K562 (cell line): Measurements from ENCODE around the gene IZUMO4.

Experiments used
- BDP1 ChIP-seq: IDR thresholded peaks from 3 replicates; pipeline ENCODE4 v1.6.1; 2011; ENCODE audit not compliant: insufficient read length, insufficient read depth
- BRCA1 ChIP-seq, 2 experiments: fragments of 450-650 bp in 1 of 2; sonication (generic) in 1 of 2; formaldehyde crosslinking in 1 of 2; IDR thresholded peaks; 2 replicates each; pipeline versions ENCODE4 v1.5.0 to v1.6.1; 2017 to 2020; ENCODE audit warnings: mild to moderate bottlenecking in 1 of 2, missing genetic modification reagents in 1 of 2
- CHCHD3 ChIP-seq: fragments of 250-450 bp; sonication (Bioruptor Pico); IDR thresholded peaks from 2 replicates; pipeline ENCODE4 v2.1.2; 2022; ENCODE audit warnings: mild to moderate bottlenecking
- MYC ChIP-seq, 2 experiments: fragments of 250-450 bp in 1 of 2; sonication (Bioruptor Pico) in 1 of 2; IDR thresholded peaks; 2 replicates each; pipeline versions ENCODE4 v1.5.1 to v1.6.1; 2012 to 2021; ENCODE audit warnings: low read depth in 2 of 2, borderline replicate concordance in 1 of 2, improper control_type of control experiment in 1 of 2, low read length in 1 of 2, mild to moderate bottlenecking in 1 of 2, moderate library complexity in 1 of 2
- POLR2AphosphoS5 ChIP-seq: IDR thresholded peaks from 2 replicates; pipeline ENCODE4 v1.6.1; 2011; ENCODE audit warnings: mild to moderate bottlenecking, low read depth, low read length, moderate library complexity; ENCODE audit not compliant: control insufficient read depth, insufficient read depth
- SETDB1 ChIP-seq: IDR thresholded peaks from one replicate; pipeline ENCODE4 v1.6.1; 2012; ENCODE audit warnings: low read length, control low read depth, inconsistent platforms
- TF ChIP-seq, protein P1 (sequence below), 3 experiments: IDR thresholded peaks in 2 of 3; conservative IDR thresholded peaks in 1 of 3; 2 replicates each; pipeline ENCODE4 v1.5.1; 2011 to 2012; ENCODE audit warnings: low read length in 3 of 3, mild to moderate bottlenecking in 3 of 3, control low read depth in 2 of 3, improper control_type of control experiment in 1 of 3, inconsistent platforms in 1 of 3, low read depth in 1 of 3, mixed read lengths in 1 of 3, moderate library complexity in 1 of 3; ENCODE audit not compliant: insufficient read depth in 2 of 3
- TF ChIP-seq, protein P2 (sequence below): fragments of 450-650 bp; formaldehyde crosslinking; IDR thresholded peaks from 2 replicates; pipeline ENCODE4 v1.4.0; 2020; ENCODE audit warnings: mild to moderate bottlenecking, mixed read lengths

DNA sequence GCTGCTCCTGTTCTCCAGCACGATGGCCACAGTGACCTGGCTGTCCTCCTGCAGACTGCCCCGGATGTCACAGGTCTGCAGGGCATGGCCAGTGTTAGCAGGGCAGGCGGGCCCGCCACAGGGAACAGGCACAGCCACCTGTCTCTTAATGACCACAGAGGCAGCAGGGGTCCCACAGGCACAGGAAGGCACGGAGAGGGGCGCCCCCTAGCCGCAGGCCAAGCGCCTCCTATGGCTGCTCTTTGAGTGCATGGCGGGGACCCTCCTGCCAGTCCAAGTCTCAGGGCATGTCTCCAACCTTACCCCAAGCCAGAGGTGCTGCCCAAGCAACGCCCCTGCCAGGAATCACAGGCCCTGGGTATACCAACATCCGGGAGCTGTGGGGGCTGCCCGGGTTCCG is 14.1 kb downstream of the IZUMO4 start:
- TF ChIP-seq, protein P1, sequence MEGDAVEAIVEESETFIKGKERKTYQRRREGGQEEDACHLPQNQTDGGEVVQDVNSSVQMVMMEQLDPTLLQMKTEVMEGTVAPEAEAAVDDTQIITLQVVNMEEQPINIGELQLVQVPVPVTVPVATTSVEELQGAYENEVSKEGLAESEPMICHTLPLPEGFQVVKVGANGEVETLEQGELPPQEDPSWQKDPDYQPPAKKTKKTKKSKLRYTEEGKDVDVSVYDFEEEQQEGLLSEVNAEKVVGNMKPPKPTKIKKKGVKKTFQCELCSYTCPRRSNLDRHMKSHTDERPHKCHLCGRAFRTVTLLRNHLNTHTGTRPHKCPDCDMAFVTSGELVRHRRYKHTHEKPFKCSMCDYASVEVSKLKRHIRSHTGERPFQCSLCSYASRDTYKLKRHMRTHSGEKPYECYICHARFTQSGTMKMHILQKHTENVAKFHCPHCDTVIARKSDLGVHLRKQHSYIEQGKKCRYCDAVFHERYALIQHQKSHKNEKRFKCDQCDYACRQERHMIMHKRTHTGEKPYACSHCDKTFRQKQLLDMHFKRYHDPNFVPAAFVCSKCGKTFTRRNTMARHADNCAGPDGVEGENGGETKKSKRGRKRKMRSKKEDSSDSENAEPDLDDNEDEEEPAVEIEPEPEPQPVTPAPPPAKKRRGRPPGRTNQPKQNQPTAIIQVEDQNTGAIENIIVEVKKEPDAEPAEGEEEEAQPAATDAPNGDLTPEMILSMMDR (IDR thresholded peaks at IDR 0.05 in 2 of 3, conservative IDR thresholded peaks at IDR 0.05 in 1 of 3; ENCODE audit: insufficient read depth in 2 of 3, low read depth in 1 of 3, low read length in 3 of 3) = no peak
- TF ChIP-seq CHCHD3 (CRISPR knock-in tag) (no peak), POLR2AphosphoS5 (no peak), BRCA1 (IDR thresholded peaks at IDR 0.05) (no peak), BRCA1 (CRISPR knock-in tag; IDR thresholded peaks at IDR 0.05) (no peak), BDP1 (no peak), SETDB1 (no peak), MYC (IDR thresholded peaks at IDR 0.05; ENCODE audit: low read depth, low read length) (no peak), MYC (CRISPR knock-in tag; IDR thresholded peaks at IDR 0.05; ENCODE audit: borderline replicate concordance, low read depth) (no peak)
- TF ChIP-seq, protein P2, sequence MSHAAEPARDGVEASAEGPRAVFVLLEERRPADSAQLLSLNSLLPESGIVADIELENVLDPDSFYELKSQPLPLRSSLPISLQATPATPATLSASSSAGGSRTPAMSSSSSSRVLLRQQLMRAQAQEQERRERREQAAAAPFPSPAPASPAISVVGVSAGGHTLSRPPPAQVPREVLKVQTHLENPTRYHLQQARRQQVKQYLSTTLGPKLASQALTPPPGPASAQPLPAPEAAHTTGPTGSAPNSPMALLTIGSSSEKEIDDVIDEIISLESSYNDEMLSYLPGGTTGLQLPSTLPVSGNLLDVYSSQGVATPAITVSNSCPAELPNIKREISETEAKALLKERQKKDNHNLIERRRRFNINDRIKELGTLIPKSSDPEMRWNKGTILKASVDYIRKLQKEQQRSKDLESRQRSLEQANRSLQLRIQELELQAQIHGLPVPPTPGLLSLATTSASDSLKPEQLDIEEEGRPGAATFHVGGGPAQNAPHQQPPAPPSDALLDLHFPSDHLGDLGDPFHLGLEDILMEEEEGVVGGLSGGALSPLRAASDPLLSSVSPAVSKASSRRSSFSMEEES = no peak
